Heart right ventricle (tissue), 16 donors: ENCODE measurements around the gene CLSTN2. TPM values are rescaled to one million over a fixed set of nuclear protein-coding genes. Genes with fewer than 3 reads are reported as not detected.

ENCODE experiments used
- ATAC-seq, 8 donors: fragments of 200-7000 bp; cut with Tn5 transposase; one replicate each; pipeline ENCODE4 v1.9.1; 2020; ENCODE audit warnings: mild to moderate bottlenecking in 8 of 8, moderate library complexity in 8 of 8, moderate number of reproducible peaks in 1 of 8
- DNase-seq, 2 donors: peaks; one replicate each; pipeline ENCODE4 v3.0.0-alpha.2; 2020
- H3K27ac ChIP-seq, 10 donors: fragments of 200-600 bp; sonication (generic) in 2 of 10; one replicate each; pipeline versions ENCODE4 v1.5.0 to v1.8.0; 2020 to 2022; ENCODE audit warnings: mild to moderate bottlenecking in 3 of 10
- H3K27me3 ChIP-seq, 7 donors: fragments of 200-600 bp; one replicate each; pipeline ENCODE4 v1.8.0; 2021 to 2022; ENCODE audit warnings: mild to moderate bottlenecking in 2 of 7
- H3K36me3 ChIP-seq, 9 donors: fragments of 200-600 bp; sonication (generic) in 1 of 9; one replicate each; pipeline versions ENCODE4 v1.5.0 to v1.8.0; 2020 to 2022; ENCODE audit warnings: mild to moderate bottlenecking in 2 of 9
- H3K4me1 ChIP-seq, 9 donors: fragments of 200-600 bp; sonication (generic) in 1 of 9; one replicate each; pipeline versions ENCODE4 v1.5.0 to v1.8.0; 2020 to 2022; ENCODE audit warnings: mild to moderate bottlenecking in 4 of 9
- H3K4me3 ChIP-seq, 10 donors: fragments of 200-600 bp; sonication (generic) in 2 of 10; one replicate each; pipeline versions ENCODE4 v1.5.0 to v1.8.0; 2020 to 2022; ENCODE audit warnings: mild to moderate bottlenecking in 7 of 10, moderate library complexity in 2 of 10
- H3K9me3 ChIP-seq, 11 donors: fragments of 200-600 bp in 10 of 11; sonication (generic) in 2 of 11; one replicate each; pipeline versions ENCODE4 v1.5.0 to v1.8.0; 2013 to 2022; ENCODE audit warnings: mild to moderate bottlenecking in 2 of 11, control low read depth in 1 of 11, moderate library complexity in 1 of 11
- CTCF ChIP-seq, 9 donors: fragments of 200-600 bp; sonication (generic) in 2 of 9; IDR thresholded peaks; one replicate each; pipeline versions ENCODE4 v1.5.0 to v1.8.0; 2021 to 2022; ENCODE audit warnings: antibody characterized with exemption in 9 of 9, mild to moderate bottlenecking in 5 of 9, moderate library complexity in 1 of 9
- whole genome bisulfite sequencing, 2 donors: extraction: QIAGEN DNeasy Blood & Tissue Kit; methylation state at CpG; one replicate each; pipeline ENCODE4 v1.1.7; 2013; ENCODE audit warnings: inconsistent platforms in 1 of 2; 5-methylcytosine and 5-hydroxymethylcytosine counted together
- intact Hi-C, 10 donors: fragments of 100-400 bp; cut with DNase I; formaldehyde crosslinking; loops; one replicate each; pipeline versions ENCODE4 v1.11.1 to v1.14.2; 2022
- polyA plus RNA-seq, 2 donors: library from polyadenylated mRNA; stranded (reverse); fragments of 200-250 nt; gene quantifications; one replicate each; pipeline ENCODE4 v1.2.3, GENCODE V29; 2013
- total RNA-seq, 10 donors: library from RNA; stranded (reverse); fragmentation: NEBNext Ultra II Directional in 3 of 10; extraction: Animal tissue kit (Norgen Biotek cat#: 25700) in 3 of 10; gene quantifications; one replicate each; pipeline versions ENCODE4 v1.2.1 to v1.2.4, GENCODE V29; 2021 to 2023
- donor health status: Arrhythmogenic right ventricular cardiomyopathy.
- donor health status: ischemic (EF 13 %, LVEDD 7.1; RV severe dilation, severe dysfunction).
- donor health status: healthy with polysubstance abuse.
- donor health status: DM: no; HTN: yes; CAD: no.
- donor health status: DM: no; HTN: no; CAD: no.
- donor health status: ischemic (EF 25% LVEDD 6.9; RV normal size, moderate dysfunction).
- donor health status: ischemic (EF 25% LVEDD 5.7; RV mildly dilated, moderate dysfunction).
- donor health status: healthy.
- donor health status: DM: yes; HTN: yes; CAD: no.
- donor health status: Ischemic cardiomyopathy.
- donor health status: ischemic (EF 35%, LVEDD 5.7; RV mildly dilated, moderate dysfunction).
- donor health status: nonischemic (EF 11% LVEDD 7.7; RV severe dilation, severe dysfunction).
- donor health status: DM: yes; HTN: yes; CAD: no.
- donor health status: PGD.
- donor health status: ischemic (EF 29% LVEDD 5.4; RV normal size, mild dysfunction).
- donor health status: nonischemic (EF 23%, LVEDD 6.1; RV moderate dilation, normal function).

Gene CLSTN2
- total and polyA plus RNA-seq, 12 donors, result 0.57 to 10.7 (median 4.4) TPM

- Histone ChIP-seq H3K4me1 (peaks cover 0 to 20% (median 4%) of the 10 kb centered on the region in 9 donors), H3K27me3 (no peaks in the 10 kb centered on the region), H3K36me3 (no peaks in the 10 kb centered on the region), H3K27ac (no peak overlapping the region), H3K9me3 (peaks cover 0 to 13% (median 0%) of the 10 kb centered on the region in 11 donors), H3K4me3 (no peak overlapping the region)
- peak in 4 of 8 donors; percentile 49 to 64 (median 56) for ATAC-seq
- WGBS, 2 donors, result 53 to 74% methylated on average over 2 of the region's 2 CpGs
- intact Hi-C loops, result no loop called here
- no peak for DNase-seq
- no peak for TF ChIP-seq CTCF (IDR thresholded peaks at IDR 0.05)
Observed at GRCh38 chr3:140198242-140198641, 263.3 kb downstream of the CLSTN2 start.

- Histone ChIP-seq H3K4me3 (no peak overlapping the region), H3K27me3 (no peaks in the 10 kb centered on the region), H3K36me3 (no peaks in the 10 kb centered on the region), H3K9me3 (peaks cover 0 to 5% (median 0%) of the 10 kb centered on the region in 11 donors), H3K27ac (no peak overlapping the region), H3K4me1 (peaks cover 0 to 26% (median 4%) of the 10 kb centered on the region in 9 donors)
- intact Hi-C loops, result no loop called here
- 67 to 71% methylated on average over 2 of the region's 2 CpGs for WGBS, 2 donors
- DNase-seq, result no peak
- TF ChIP-seq CTCF (IDR thresholded peaks at IDR 0.05), result no peak
- no peak for ATAC-seq
Observed at GRCh38 chr3:140199008-140199407, 264.0 kb downstream of the CLSTN2 start.

GRCh38 chr3:140199743-140200142 is 264.8 kb downstream of the CLSTN2 start:
- peaks cover 0 to 26% (median 4%) of the 10 kb centered on the region in 9 donors for H3K4me1 ChIP-seq
- no peak overlapping the region for H3K27ac ChIP-seq
- H3K36me3 ChIP-seq, result no peaks in the 10 kb centered on the region
- intact Hi-C loops, result no loop called here
- ATAC-seq (no peak), DNase-seq (no peak)
- H3K27me3 ChIP-seq, result no peaks in the 10 kb centered on the region
- H3K9me3 ChIP-seq, result no peaks in the 10 kb centered on the region
- no peak overlapping the region for H3K4me3 ChIP-seq
- WGBS, 2 donors, result 86 to 87% methylated on average over 2 of the region's 2 CpGs
- no peak for TF ChIP-seq CTCF (IDR thresholded peaks at IDR 0.05)

- Histone ChIP-seq H3K36me3 (no peaks in the 10 kb centered on the region), H3K4me3 (no peak overlapping the region), H3K27ac (no peak overlapping the region), H3K4me1 (peaks cover 0 to 16% (median 0%) of the 10 kb centered on the region in 9 donors), H3K9me3 (no peaks in the 10 kb centered on the region), H3K27me3 (no peaks in the 10 kb centered on the region)
- DNase-seq (no peak), ATAC-seq (no peak)
- WGBS, 2 donors, result 45 to 49% methylated on average over 4 of the region's 4 CpGs
- TF ChIP-seq CTCF (IDR thresholded peaks at IDR 0.05), result no peak
- intact Hi-C loops, result no loop called here
Observed at GRCh38 chr3:140203510-140203909, 268.5 kb downstream of the CLSTN2 start.
